SJSA1 (cell line): ENCODE results near the gene IL37. TPM values are rescaled to one million over a fixed set of nuclear protein-coding genes. Genes with fewer than 3 reads are reported as not detected.
A peak's percentile ranks its signal among the peaks of the same experiment; 100 is the strongest.

Experiments used
- DNase-seq, 2 experiments: peaks; one replicate each; pipeline ENCODE4 v3.0.0-alpha.2; 2015 to 2020; ENCODE audit warnings: low spot score in 2 of 2, low read depth in 1 of 2
- H3K27ac ChIP-seq: fragments of 250-450 bp; sonication (Bioruptor Pico); 2 replicates; pipeline ENCODE4 v1.5.1; 2020; ENCODE audit warnings: mild to moderate bottlenecking, moderate library complexity
- H3K27me3 ChIP-seq: fragments of 250-450 bp; sonication (Bioruptor Pico); replicated peaks from 2 replicates; pipeline ENCODE4 v1.5.1; 2020; ENCODE audit warnings: mild to moderate bottlenecking, moderate library complexity
- H3K36me3 ChIP-seq: fragments of 250-450 bp; sonication (Bioruptor Pico); 2 replicates; pipeline ENCODE4 v1.5.1; 2020; ENCODE audit warnings: mild to moderate bottlenecking
- H3K4me1 ChIP-seq: fragments of 250-450 bp; sonication (Bioruptor Pico); replicated peaks from 2 replicates; pipeline ENCODE4 v1.6.1; 2021; ENCODE audit warnings: mild to moderate bottlenecking
- H3K4me3 ChIP-seq: fragments of 250-450 bp; sonication (Bioruptor Pico); 2 replicates; pipeline ENCODE4 v1.5.1; 2020; ENCODE audit warnings: mild to moderate bottlenecking
- H3K9me3 ChIP-seq: fragments of 250-450 bp; sonication (Bioruptor Pico); replicated peaks from 2 replicates; pipeline ENCODE4 v1.5.1; 2020; ENCODE audit warnings: mild to moderate bottlenecking
- total RNA-seq: library from RNA; depleted of rRNA; stranded (reverse); fragments of >200 nt; shearing (Covaris generic); gene quantifications from 2 replicates; pipeline ENCODE4 v1.2.3, GENCODE V29; 2014; rRNA removed

IL37 gene
- total RNA-seq: not detected in 2 replicates

GRCh38 chr2:112910865-112911264 is at the start of gene IL37:
TSS of gene IL37 (plus strand) at chr2:112911165. CDS start at chr2:112913013, 1,848 bp downstream.
- no peak within 1 kb of the TSS for H3K27ac ChIP-seq
- no peaks in the 10 kb centered on the region for H3K9me3 ChIP-seq
- no peaks in the 10 kb centered on the region for H3K4me1 ChIP-seq
- DNase-seq: no peak
- no peak within 1 kb of the TSS for H3K4me3 ChIP-seq
- H3K27me3 ChIP-seq: no peaks in the 10 kb centered on the region
- H3K36me3 ChIP-seq: no peaks in the 10 kb centered on the region

GRCh38 chr2:112864072-112864471 is 46.9 kb upstream of the IL37 start:
- no peak overlapping the region for H3K4me3 ChIP-seq
- H3K27ac ChIP-seq: no peak overlapping the region
- DNase-seq: no peak
- H3K36me3 ChIP-seq: no peaks in the 10 kb centered on the region
- peaks cover 3% of the 10 kb centered on the region for H3K4me1 ChIP-seq
- no peaks in the 10 kb centered on the region; the same call in 1 of the 2 replicates for H3K9me3 ChIP-seq
- no peaks in the 10 kb centered on the region for H3K27me3 ChIP-seq

GRCh38 chr2:112866128-112866835 is 44.7 kb upstream of the IL37 start:
- Histone ChIP-seq H3K4me3 (no peak overlapping the region), H3K36me3 (no peaks in the 10 kb centered on the region), H3K4me1 (peaks cover 25% of the 10 kb centered on the region), H3K27me3 (no peaks in the 10 kb centered on the region), H3K9me3 (no peaks in the 10 kb centered on the region), H3K27ac (no peak overlapping the region)
- peak in 1 of 2 experiments; percentile 15 for DNase-seq

- Histone ChIP-seq H3K27ac (no peak overlapping the region), H3K36me3 (no peaks in the 10 kb centered on the region), H3K27me3 (no peaks in the 10 kb centered on the region), H3K9me3 (no peaks in the 10 kb centered on the region), H3K4me3 (no peak overlapping the region), H3K4me1 (peaks cover 26% of the 10 kb centered on the region)
- DNase-seq: no peak
Observed at GRCh38 chr2:112867701-112868631, 43.0 kb upstream of the IL37 start.

GRCh38 chr2:112869258-112869842 is 41.6 kb upstream of the IL37 start:
- Histone ChIP-seq H3K4me3 (no peak overlapping the region), H3K36me3 (no peaks in the 10 kb centered on the region), H3K27me3 (no peaks in the 10 kb centered on the region), H3K4me1 (peaks cover 26% of the 10 kb centered on the region), H3K9me3 (no peaks in the 10 kb centered on the region), H3K27ac (no peak overlapping the region)
- DNase-seq: peak; percentile 46 to 76

- Histone ChIP-seq H3K9me3 (no peaks in the 10 kb centered on the region), H3K4me1 (peaks cover 26% of the 10 kb centered on the region), H3K36me3 (no peaks in the 10 kb centered on the region), H3K4me3 (no peak overlapping the region), H3K27me3 (no peaks in the 10 kb centered on the region), H3K27ac (no peak overlapping the region)
- DNase-seq: no peak
Observed at GRCh38 chr2:112870841-112871835, 39.8 kb upstream of the IL37 start.

- Histone ChIP-seq H3K4me3 (no peak overlapping the region), H3K27ac (no peak overlapping the region)
- DNase-seq: no peak
Observed at GRCh38 chr2:112876257-112876970, 34.6 kb upstream of the IL37 start.

GRCh38 chr2:112876971-112877361 is 34.0 kb upstream of the IL37 start:
- H3K27me3 ChIP-seq: no peaks in the 10 kb centered on the region
- DNase-seq: no peak

More at GRCh38 chr2:112876257-112876970, 34.6 kb upstream of the IL37 start:
- Histone ChIP-seq H3K27me3 (no peaks in the 10 kb centered on the region), H3K9me3 (no peaks in the 10 kb centered on the region), H3K36me3 (no peaks in the 10 kb centered on the region), H3K4me1 (peaks cover 41% of the 10 kb centered on the region)

GRCh38 chr2:112877423-112877822 is 33.5 kb upstream of the IL37 start:
- Histone ChIP-seq H3K4me3 (no peak overlapping the region), H3K9me3 (no peaks in the 10 kb centered on the region), H3K27ac (peak overlapping the region; percentile 75), H3K27me3 (no peaks in the 10 kb centered on the region), H3K36me3 (no peaks in the 10 kb centered on the region), H3K4me1 (peaks cover 51% of the 10 kb centered on the region)
- peak in 1 of 2 experiments; percentile 28 for DNase-seq

More at GRCh38 chr2:112876971-112877361, 34.0 kb upstream of the IL37 start:
- H3K36me3 ChIP-seq: no peaks in the 10 kb centered on the region
- H3K9me3 ChIP-seq: no peaks in the 10 kb centered on the region
- peaks cover 47% of the 10 kb centered on the region for H3K4me1 ChIP-seq
- H3K4me3 ChIP-seq: no peak overlapping the region
- peak overlapping the region; percentile 75 for H3K27ac ChIP-seq

GRCh38 chr2:112879491-112880041 is 31.4 kb upstream of the IL37 start:
- no peaks in the 10 kb centered on the region for H3K27me3 ChIP-seq
- no peak for DNase-seq
- H3K36me3 ChIP-seq: no peaks in the 10 kb centered on the region
- peak overlapping the region; percentile 72 for H3K27ac ChIP-seq
- peaks cover 53% of the 10 kb centered on the region for H3K4me1 ChIP-seq
- no peaks in the 10 kb centered on the region for H3K9me3 ChIP-seq
- no peak overlapping the region for H3K4me3 ChIP-seq

- H3K4me1 ChIP-seq: peaks cover 55% of the 10 kb centered on the region
- no peak overlapping the region for H3K4me3 ChIP-seq
- no peaks in the 10 kb centered on the region for H3K27me3 ChIP-seq
- peak; percentile 58 to 69 for DNase-seq
- no peaks in the 10 kb centered on the region for H3K36me3 ChIP-seq
- H3K27ac ChIP-seq: peak overlapping the region; percentile 72
- no peaks in the 10 kb centered on the region for H3K9me3 ChIP-seq
Observed at GRCh38 chr2:112880091-112880531, 30.9 kb upstream of the IL37 start.

- Histone ChIP-seq H3K27me3 (no peaks in the 10 kb centered on the region), H3K9me3 (no peaks in the 10 kb centered on the region), H3K4me3 (no peak overlapping the region), H3K4me1 (peaks cover 55% of the 10 kb centered on the region), H3K27ac (peak overlapping the region; percentile 72), H3K36me3 (no peaks in the 10 kb centered on the region)
- no peak for DNase-seq
Observed at GRCh38 chr2:112880696-112881095, 30.3 kb upstream of the IL37 start.
